GM18873 (cell line): ENCODE data around the gene SLC38A7.
"Not testable (repeated sequence)": the region's sequence is repeated elsewhere in the genome, so short reads cannot be mapped to it uniquely, and the experiment has no call there.

Source experiments
- ATAC-seq: cut with Tn5 transposase; IDR thresholded peaks from one replicate; pipeline ENCODE4 v1.9.1; 2021; ENCODE audit warnings: mild to moderate bottlenecking, moderate library complexity, moderate number of reproducible peaks; ENCODE audit not compliant: unreplicated experiment, low FRiP score

Gene SLC38A7

GRCh38 chr16:58684354-58685083, at the start of gene SLC38A7:
SLC38A7 (minus strand) TSS chr16:58684770; CDS start chr16:58680126, 4,644 bp downstream.
- peak; percentile 94 for ATAC-seq

GRCh38 chr16:58733671-58734458, 49.3 kb upstream of the SLC38A7 start, which contains the start of gene GOT2:
GOT2 (minus strand) TSS chr16:58734316; CDS start chr16:58734228, 88 bp downstream.
- ATAC-seq: peak; percentile 88

GRCh38 chr16:58733248-58733670, 48.7 kb upstream of the SLC38A7 start:
- ATAC-seq: no peak

GRCh38 chr16:58732545-58733247, 48.1 kb upstream of the SLC38A7 start:
- no peak for ATAC-seq

- ATAC-seq: no peak
Measured at GRCh38 chr16:58730724-58731370, 46.3 kb upstream of the SLC38A7 start.

GRCh38 chr16:58727796-58728568, 43.4 kb upstream of the SLC38A7 start:
- ATAC-seq: no peak

- ATAC-seq: no peak
Measured at GRCh38 chr16:58727028-58727781, 42.6 kb upstream of the SLC38A7 start.

- ATAC-seq: no peak
Measured at GRCh38 chr16:58723109-58723508, 38.5 kb upstream of the SLC38A7 start.

- no peak for ATAC-seq
Measured at GRCh38 chr16:58717994-58718393, 33.4 kb upstream of the SLC38A7 start.

- ATAC-seq: no peak
Measured at GRCh38 chr16:58716468-58716867, 31.9 kb upstream of the SLC38A7 start.

- no peak for ATAC-seq
Measured at GRCh38 chr16:58713742-58714141, 29.2 kb upstream of the SLC38A7 start.

GRCh38 chr16:58709333-58709732, 24.8 kb upstream of the SLC38A7 start:
- ATAC-seq: peak; percentile 87

- no peak for ATAC-seq
Measured at GRCh38 chr16:58699151-58699550, 14.6 kb upstream of the SLC38A7 start.

GRCh38 chr16:58695368-58695767, 10.8 kb upstream of the SLC38A7 start:
- no peak for ATAC-seq

- no peak for ATAC-seq
Measured at GRCh38 chr16:58692450-58692849, 7.9 kb upstream of the SLC38A7 start.

- not testable (repeated sequence) for ATAC-seq
Measured at GRCh38 chr16:58686985-58687706, 2.6 kb upstream of the SLC38A7 start.

GRCh38 chr16:58685084-58685449, 497 bp upstream of the SLC38A7 start:
- no peak for ATAC-seq

GRCh38 chr16:58684001-58684353, 593 bp downstream of the SLC38A7 start:
- ATAC-seq: no peak

- no peak for ATAC-seq
Measured at GRCh38 chr16:58679763-58680162, 4.8 kb downstream of the SLC38A7 start.
